HEK293 (cell line): ENCODE data around the gene ZNF536.
A peak's percentile ranks its signal among the peaks of the same experiment; 100 is the strongest.

Experiments
- CTCF ChIA-PET: fragments of 350-600 bp; formaldehyde crosslinking; extraction: SDS; loops from one replicate; lab custom pipeline; 2021; ENCODE audit warnings: antibody characterized with exemption; lab: Yijun Ruan, JAX
- POLR2A ChIA-PET: fragments of 300-600 bp; formaldehyde crosslinking; extraction: SDS; loops from one replicate; lab custom pipeline; 2020; ENCODE audit warnings: antibody characterized with exemption, inconsistent platforms; lab: Yijun Ruan, JAX
- H3K27ac ChIP-seq: fragments of 200-500 bp; sonication (Bioruptor generic); 2 replicates; pipeline ENCODE4 v1.5.1; 2014; ENCODE audit warnings: low read depth, low read length, control low read depth, inconsistent platforms; ENCODE audit errors: extremely low read depth
- H3K36me3 ChIP-seq, 2 experiments: fragments of 200-500 bp in 1 of 2; sonication (Bioruptor generic) in 1 of 2; 1 replicate in 1 of 2; 2 replicates in 1 of 2; pipeline ENCODE4 v1.5.1; 2014 to 2017; ENCODE audit warnings: inconsistent platforms in 2 of 2, low read length in 2 of 2; ENCODE audit not compliant: control insufficient read depth in 2 of 2, insufficient read depth in 1 of 2
- H3K4me1 ChIP-seq: fragments of 200-500 bp; sonication (Bioruptor generic); 2 replicates; pipeline ENCODE4 v1.5.1; 2014; ENCODE audit warnings: mild to moderate bottlenecking, low read length, inconsistent platforms; ENCODE audit not compliant: control insufficient read depth, insufficient read depth
- H3K4me3 ChIP-seq: 2 replicates; pipeline ENCODE4 v1.5.1; 2011; ENCODE audit warnings: low read depth, mild to moderate bottlenecking, control low read depth, low read length, moderate library complexity
- H3K9me3 ChIP-seq: fragments of 200-500 bp; sonication (Bioruptor generic); 2 replicates; pipeline ENCODE4 v1.5.1; 2014; ENCODE audit warnings: low read depth, low read length, inconsistent platforms; ENCODE audit not compliant: control insufficient read depth, insufficient read depth
- KLF10 ChIP-seq: fragments of 450-650 bp; IDR thresholded peaks from 2 replicates; pipeline ENCODE4 v1.5.1; 2018; ENCODE audit warnings: missing biosample characterization, mild to moderate bottlenecking, missing genetic modification characterization
- KLF8 ChIP-seq: fragments of 450-650 bp; formaldehyde crosslinking; IDR thresholded peaks from 2 replicates; pipeline ENCODE4 v1.5.1; 2016; ENCODE audit warnings: missing biosample characterization, missing genetic modification characterization
- SETDB1 ChIP-seq: IDR thresholded peaks from one replicate; pipeline ENCODE4 v1.6.1; 2017; ENCODE audit warnings: mild to moderate bottlenecking, low read length, moderate library complexity, mixed read lengths; ENCODE audit not compliant: insufficient read length
- YY1 ChIP-seq: fragments of 450-650 bp; formaldehyde crosslinking; IDR thresholded peaks from 2 replicates; pipeline ENCODE4 v1.5.1; 2018; ENCODE audit warnings: missing biosample characterization, missing genetic modification characterization
- ZBTB21 ChIP-seq: fragments of 450-650 bp; formaldehyde crosslinking; IDR thresholded peaks from 2 replicates; pipeline ENCODE4 v1.5.1; 2017; ENCODE audit warnings: missing biosample characterization, missing genetic modification characterization
- ZBTB8A ChIP-seq: fragments of 450-650 bp; formaldehyde crosslinking; IDR thresholded peaks from 2 replicates; pipeline ENCODE4 v1.5.1; 2016; ENCODE audit warnings: missing biosample characterization, missing genetic modification characterization
- ZFP69B ChIP-seq: fragments of 450-650 bp; formaldehyde crosslinking; IDR thresholded peaks from 2 replicates; pipeline ENCODE4 v1.5.1; 2016; ENCODE audit warnings: missing biosample characterization, missing genetic modification characterization
- ZNF138 ChIP-seq: fragments of 450-650 bp; formaldehyde crosslinking; IDR thresholded peaks from 2 replicates; pipeline ENCODE4 v1.5.1; 2016; ENCODE audit warnings: missing biosample characterization, missing genetic modification characterization, borderline replicate concordance
- ZNF24 ChIP-seq: fragments of 450-650 bp; formaldehyde crosslinking; IDR thresholded peaks from 2 replicates; pipeline ENCODE4 v1.5.1; 2016; ENCODE audit warnings: missing biosample characterization, missing genetic modification characterization
- ZNF335 ChIP-seq: fragments of 450-650 bp; formaldehyde crosslinking; conservative IDR thresholded peaks from 2 replicates; pipeline ENCODE4 v1.5.1; 2016; ENCODE audit warnings: missing biosample characterization, missing genetic modification characterization
- ZNF416 ChIP-seq: fragments of 450-650 bp; formaldehyde crosslinking; IDR thresholded peaks from 2 replicates; pipeline ENCODE4 v1.5.1; 2016; ENCODE audit warnings: missing biosample characterization, missing genetic modification characterization
- ZNF510 ChIP-seq: fragments of 450-650 bp; formaldehyde crosslinking; IDR thresholded peaks from 2 replicates; pipeline ENCODE4 v1.5.1; 2018; ENCODE audit warnings: mild to moderate bottlenecking, missing genetic modification characterization, missing biosample characterization; ENCODE audit not compliant: insufficient replicate concordance
- ZNF585B ChIP-seq: fragments of 450-650 bp; formaldehyde crosslinking; IDR thresholded peaks from 2 replicates; pipeline ENCODE4 v1.5.1; 2016; ENCODE audit warnings: missing biosample characterization, missing genetic modification characterization
- TF ChIP-seq, protein P1 (sequence below): fragments of 450-650 bp; formaldehyde crosslinking; conservative IDR thresholded peaks from 2 replicates; pipeline ENCODE4 v1.5.1; 2016; ENCODE audit warnings: low read depth, missing biosample characterization, missing genetic modification characterization
- TF ChIP-seq, protein P2 (sequence below): fragments of 450-650 bp; formaldehyde crosslinking; IDR thresholded peaks from 2 replicates; pipeline ENCODE4 v1.5.1; 2016; ENCODE audit warnings: missing biosample characterization, missing genetic modification characterization

Gene ZNF536

DNA sequence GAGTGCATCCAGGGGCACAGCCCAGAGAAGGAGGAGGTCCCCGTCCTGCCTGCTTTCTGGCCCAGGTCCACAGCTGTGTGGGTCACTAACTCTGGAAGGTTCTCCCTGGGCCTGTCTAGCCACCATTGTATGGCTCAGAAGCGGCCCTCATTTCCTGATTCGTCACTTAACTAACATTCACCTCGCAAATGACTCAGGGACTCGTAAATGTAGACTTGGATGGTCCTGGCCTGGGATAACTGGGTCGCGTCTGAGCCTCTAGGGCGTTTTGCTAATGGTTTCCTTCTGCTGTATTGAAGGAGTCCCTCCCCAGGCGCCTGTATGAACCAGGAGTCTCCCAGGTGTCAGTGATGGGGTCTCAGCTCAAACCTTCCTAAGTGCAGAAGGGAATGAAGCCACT is 162.8 kb downstream of the ZNF536 start:
- no peak for TF ChIP-seq ZNF335
- TF ChIP-seq ZNF138 (tag by site-specific recombination) = no peak
- no peak for TF ChIP-seq ZNF510 (tag by site-specific recombination)
- TF ChIP-seq, protein P1, sequence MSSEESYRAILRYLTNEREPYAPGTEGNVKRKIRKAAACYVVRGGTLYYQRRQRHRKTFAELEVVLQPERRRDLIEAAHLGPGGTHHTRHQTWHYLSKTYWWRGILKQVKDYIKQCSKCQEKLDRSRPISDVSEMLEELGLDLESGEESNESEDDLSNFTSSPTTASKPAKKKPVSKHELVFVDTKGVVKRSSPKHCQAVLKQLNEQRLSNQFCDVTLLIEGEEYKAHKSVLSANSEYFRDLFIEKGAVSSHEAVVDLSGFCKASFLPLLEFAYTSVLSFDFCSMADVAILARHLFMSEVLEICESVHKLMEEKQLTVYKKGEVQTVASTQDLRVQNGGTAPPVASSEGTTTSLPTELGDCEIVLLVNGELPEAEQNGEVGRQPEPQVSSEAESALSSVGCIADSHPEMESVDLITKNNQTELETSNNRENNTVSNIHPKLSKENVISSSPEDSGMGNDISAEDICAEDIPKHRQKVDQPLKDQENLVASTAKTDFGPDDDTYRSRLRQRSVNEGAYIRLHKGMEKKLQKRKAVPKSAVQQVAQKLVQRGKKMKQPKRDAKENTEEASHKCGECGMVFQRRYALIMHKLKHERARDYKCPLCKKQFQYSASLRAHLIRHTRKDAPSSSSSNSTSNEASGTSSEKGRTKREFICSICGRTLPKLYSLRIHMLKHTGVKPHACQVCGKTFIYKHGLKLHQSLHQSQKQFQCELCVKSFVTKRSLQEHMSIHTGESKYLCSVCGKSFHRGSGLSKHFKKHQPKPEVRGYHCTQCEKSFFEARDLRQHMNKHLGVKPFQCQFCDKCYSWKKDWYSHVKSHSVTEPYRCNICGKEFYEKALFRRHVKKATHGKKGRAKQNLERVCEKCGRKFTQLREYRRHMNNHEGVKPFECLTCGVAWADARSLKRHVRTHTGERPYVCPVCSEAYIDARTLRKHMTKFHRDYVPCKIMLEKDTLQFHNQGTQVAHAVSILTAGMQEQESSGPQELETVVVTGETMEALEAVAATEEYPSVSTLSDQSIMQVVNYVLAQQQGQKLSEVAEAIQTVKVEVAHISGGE (tag by site-specific recombination) = no peak
- TF ChIP-seq YY1 (tag by site-specific recombination) = no peak
- TF ChIP-seq KLF8 (tag by site-specific recombination) = no peak
- H3K36me3 ChIP-seq = no peaks in the 10 kb centered on the region
- ChIA-PET POLR2A (no interaction called here), CTCF (interaction anchor here (1.2 kb wide), 1 partner anchor 131 kb away, joined by 4 read pairs; no protein-coding TSS in a partner anchor)
- no peaks in the 10 kb centered on the region for H3K9me3 ChIP-seq
- no peak overlapping the region for H3K4me3 ChIP-seq
- no peaks in the 10 kb centered on the region for H3K4me1 ChIP-seq
- no peak overlapping the region for H3K27ac ChIP-seq

DNA sequence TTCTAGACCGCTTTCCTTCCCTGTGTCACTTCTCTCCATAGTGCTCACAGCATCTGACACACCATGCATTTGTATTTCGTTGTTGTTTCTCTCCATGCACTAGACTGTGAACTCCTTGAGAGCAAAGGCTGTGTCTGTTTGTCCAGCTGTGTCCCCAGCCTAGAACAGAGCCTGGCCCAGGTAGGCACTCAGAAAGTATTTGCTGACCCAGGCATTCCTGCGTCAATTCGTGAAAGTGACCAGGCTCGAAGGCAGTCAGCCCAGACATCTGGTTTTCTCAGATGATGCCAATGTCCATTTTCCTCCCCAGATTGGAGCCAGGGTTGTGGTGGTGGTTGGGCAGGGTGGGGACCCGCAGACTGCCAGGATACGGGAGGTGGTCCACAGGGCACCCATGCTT is 164.8 kb downstream of the ZNF536 start:
- TF ChIP-seq ZFP69B (no peak), KLF10 (tag by site-specific recombination) (no peak), ZBTB8A (tag by site-specific recombination) (no peak), ZNF24 (no peak), SETDB1 (no peak), ZBTB21 (tag by site-specific recombination) (no peak), ZNF416 (tag by site-specific recombination) (no peak)
- TF ChIP-seq, protein P2, sequence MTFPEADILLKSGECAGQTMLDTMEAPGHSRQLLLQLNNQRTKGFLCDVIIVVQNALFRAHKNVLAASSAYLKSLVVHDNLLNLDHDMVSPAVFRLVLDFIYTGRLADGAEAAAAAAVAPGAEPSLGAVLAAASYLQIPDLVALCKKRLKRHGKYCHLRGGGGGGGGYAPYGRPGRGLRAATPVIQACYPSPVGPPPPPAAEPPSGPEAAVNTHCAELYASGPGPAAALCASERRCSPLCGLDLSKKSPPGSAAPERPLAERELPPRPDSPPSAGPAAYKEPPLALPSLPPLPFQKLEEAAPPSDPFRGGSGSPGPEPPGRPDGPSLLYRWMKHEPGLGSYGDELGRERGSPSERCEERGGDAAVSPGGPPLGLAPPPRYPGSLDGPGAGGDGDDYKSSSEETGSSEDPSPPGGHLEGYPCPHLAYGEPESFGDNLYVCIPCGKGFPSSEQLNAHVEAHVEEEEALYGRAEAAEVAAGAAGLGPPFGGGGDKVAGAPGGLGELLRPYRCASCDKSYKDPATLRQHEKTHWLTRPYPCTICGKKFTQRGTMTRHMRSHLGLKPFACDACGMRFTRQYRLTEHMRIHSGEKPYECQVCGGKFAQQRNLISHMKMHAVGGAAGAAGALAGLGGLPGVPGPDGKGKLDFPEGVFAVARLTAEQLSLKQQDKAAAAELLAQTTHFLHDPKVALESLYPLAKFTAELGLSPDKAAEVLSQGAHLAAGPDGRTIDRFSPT = no peak
- H3K36me3 ChIP-seq = no peaks in the 10 kb centered on the region
- ChIA-PET POLR2A (no interaction called here), CTCF (no interaction called here)
- no peaks in the 10 kb centered on the region for H3K4me1 ChIP-seq
- no peaks in the 10 kb centered on the region for H3K9me3 ChIP-seq
- H3K4me3 ChIP-seq = no peak overlapping the region
- no peak overlapping the region for H3K27ac ChIP-seq

DNA sequence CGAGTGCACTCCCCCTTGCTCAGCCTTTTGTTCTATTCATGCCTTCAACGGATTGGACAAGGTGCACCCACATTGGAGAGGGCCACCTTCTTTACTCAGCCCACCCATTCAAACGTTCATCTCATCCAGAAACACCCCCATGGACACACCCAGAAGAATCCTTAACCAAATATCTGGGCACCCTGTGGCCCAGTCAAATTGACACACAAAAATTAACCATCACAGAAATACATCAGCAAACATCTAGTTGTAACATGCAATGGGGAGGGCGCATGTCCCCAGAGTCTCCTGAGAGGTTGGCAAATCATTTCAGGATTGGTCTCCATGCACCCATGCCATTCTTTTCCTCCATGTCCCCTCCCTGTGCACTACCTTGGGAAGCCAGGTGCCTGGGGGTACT is 167.1 kb downstream of the ZNF536 start:
- Histone ChIP-seq H3K4me3 (no peak overlapping the region), H3K27ac (no peak overlapping the region), H3K4me1 (no peaks in the 10 kb centered on the region), H3K36me3 (no peaks in the 10 kb centered on the region), H3K9me3 (no peaks in the 10 kb centered on the region)
- ChIA-PET POLR2A (no interaction called here), CTCF (no interaction called here)
- TF ChIP-seq ZNF585B = no peak
- peak; percentile 99 for TF ChIP-seq ZNF416 (tag by site-specific recombination)
